ENCODE measurements around the gene STXBP6.

DNA sequence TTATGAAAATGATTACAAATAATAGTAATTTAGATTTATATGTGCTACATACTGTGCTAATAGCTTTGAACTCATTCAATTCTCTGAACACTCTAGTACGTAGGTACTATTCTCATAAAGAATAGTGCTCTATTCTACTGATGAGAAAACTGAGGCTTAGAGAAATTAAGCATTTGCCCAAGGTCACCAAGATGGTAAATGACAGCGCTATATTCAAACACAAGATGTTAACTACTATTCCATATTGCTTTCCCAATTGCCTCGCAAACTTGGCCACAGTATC lies 233.1 kb downstream of the STXBP6 start:
- TF ChIP-seq POLR2A (IDR thresholded peaks at IDR 0.05) (no peak), CTCF (IDR thresholded peaks at IDR 0.05) (no peak)
